GM10266 (cell line): ENCODE data around the gene DCC.

ENCODE experiments used
- DNase-seq: peaks from one replicate; pipeline ENCODE4 v3.0.0; 2012; ENCODE audit errors: extremely low spot score
- TF ChIP-seq, protein P1 (sequence below): IDR thresholded peaks from 2 replicates; pipeline ENCODE4 v1.5.1; 2012; ENCODE audit warnings: mild to moderate bottlenecking, low read depth; ENCODE audit not compliant: control insufficient read depth, insufficient read depth; ENCODE audit errors: missing control alignments

Gene DCC

GRCh38 chr18:52748343-52748742, 408.3 kb downstream of the DCC start:
- TF ChIP-seq, protein P1, sequence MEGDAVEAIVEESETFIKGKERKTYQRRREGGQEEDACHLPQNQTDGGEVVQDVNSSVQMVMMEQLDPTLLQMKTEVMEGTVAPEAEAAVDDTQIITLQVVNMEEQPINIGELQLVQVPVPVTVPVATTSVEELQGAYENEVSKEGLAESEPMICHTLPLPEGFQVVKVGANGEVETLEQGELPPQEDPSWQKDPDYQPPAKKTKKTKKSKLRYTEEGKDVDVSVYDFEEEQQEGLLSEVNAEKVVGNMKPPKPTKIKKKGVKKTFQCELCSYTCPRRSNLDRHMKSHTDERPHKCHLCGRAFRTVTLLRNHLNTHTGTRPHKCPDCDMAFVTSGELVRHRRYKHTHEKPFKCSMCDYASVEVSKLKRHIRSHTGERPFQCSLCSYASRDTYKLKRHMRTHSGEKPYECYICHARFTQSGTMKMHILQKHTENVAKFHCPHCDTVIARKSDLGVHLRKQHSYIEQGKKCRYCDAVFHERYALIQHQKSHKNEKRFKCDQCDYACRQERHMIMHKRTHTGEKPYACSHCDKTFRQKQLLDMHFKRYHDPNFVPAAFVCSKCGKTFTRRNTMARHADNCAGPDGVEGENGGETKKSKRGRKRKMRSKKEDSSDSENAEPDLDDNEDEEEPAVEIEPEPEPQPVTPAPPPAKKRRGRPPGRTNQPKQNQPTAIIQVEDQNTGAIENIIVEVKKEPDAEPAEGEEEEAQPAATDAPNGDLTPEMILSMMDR: no peak
- DNase-seq: no peak

DNA sequence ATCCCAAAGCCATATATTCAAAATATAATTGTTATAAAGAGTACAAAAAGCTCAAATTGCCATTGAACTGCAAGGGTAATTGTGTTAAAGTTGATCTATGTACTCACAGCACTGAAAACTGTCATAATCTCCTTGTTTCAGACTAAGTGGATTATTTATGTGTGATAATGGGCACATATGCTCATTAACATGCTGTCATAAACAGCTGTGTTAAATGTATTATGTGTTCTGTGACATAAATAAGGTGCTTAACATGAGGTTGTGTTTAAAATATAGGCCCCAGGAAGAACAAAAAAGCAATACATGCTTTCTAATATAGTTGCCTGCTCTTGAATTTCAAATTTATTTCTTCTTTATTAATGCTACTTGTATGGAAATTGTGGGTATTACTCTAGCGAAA, 409.5 kb downstream of the DCC start:
- TF ChIP-seq, protein P1: no peak
- DNase-seq: no peak

- TF ChIP-seq, protein P1: no peak
- no peak for DNase-seq
These were observed 411.0 kb downstream of the DCC start for GRCh38 chr18:52750995-52751394.

- DNase-seq: no peak
- TF ChIP-seq, protein P1: no peak
These were observed 424.3 kb downstream of the DCC start for GRCh38 chr18:52764316-52764715.

DNA sequence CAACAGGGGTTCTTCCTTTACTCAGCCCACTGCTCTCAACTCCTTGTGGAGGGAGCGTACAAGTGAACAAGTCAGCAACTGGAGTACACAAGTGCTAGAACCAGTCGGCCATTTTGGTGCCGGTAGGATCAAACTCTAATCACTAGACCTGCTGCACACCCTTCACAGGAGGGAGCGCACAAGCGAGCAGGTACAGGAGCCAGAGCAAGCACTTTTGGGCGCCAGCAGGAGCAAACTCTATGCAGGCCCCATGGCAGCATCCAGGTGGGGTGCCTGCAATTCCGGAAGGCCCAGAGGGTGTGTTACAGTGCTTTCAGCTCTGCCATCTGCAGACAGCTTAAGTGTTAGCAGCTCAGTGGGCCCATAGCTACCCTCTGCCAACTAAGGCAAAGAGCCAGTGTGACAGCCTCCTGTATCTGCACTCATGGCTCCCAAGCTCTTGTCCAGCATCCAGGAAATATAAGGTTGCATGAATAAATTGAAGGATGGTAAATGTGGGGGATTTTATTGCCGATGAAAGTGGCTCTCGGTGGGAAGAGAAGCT, 426.1 kb downstream of the DCC start:
- no peak for DNase-seq
- TF ChIP-seq, protein P1: no peak

DNA sequence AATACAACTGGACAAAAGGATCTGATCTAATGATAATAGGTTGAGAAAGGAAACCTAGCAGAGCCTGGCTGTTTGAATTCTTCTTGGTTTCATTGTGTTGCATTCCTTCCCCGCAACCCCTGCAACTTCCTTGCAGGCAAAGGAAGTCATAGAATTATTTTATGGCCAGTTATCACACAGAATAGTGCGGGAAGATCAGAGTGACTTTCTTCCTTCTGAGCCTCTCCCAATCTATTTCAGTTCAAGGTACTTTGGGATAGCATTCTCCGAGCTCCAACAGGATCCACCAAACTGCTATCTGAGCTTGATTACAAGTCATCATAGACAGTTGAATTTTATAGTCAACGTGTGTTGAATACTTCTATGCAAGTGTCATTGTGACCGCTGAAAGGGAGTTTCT, 441.1 kb downstream of the DCC start:
- no peak for DNase-seq
- TF ChIP-seq, protein P1: no peak

GRCh38 chr18:52791321-52791720, 451.3 kb downstream of the DCC start:
- no peak for DNase-seq
- TF ChIP-seq, protein P1: no peak
